ENCODE measurements around the gene TMIE.

TMIE gene

GRCh38 chr3:46663591-46664135 is 37.5 kb upstream of the TMIE start:
- Histone ChIP-seq H3K36me3 (ENCODE audit: control insufficient read depth in 1 of 2, insufficient read depth in 2 of 2, low read length in 2 of 2) (no peaks in the 10 kb centered on the region), H3K4me3 (ENCODE audit: low read depth in 1 of 2, low read length in 2 of 2) (no peak overlapping the region), H3K4me1 (ENCODE audit: control insufficient read depth in 1 of 2, insufficient read depth in 2 of 2, low read length in 2 of 2) (peaks cover 4 to 6% of the 10 kb centered on the region in 2 donors), H3K9ac (ENCODE audit: low read depth in 1 of 2, low read length in 2 of 2) (no peak overlapping the region), H3K27ac (ENCODE audit: low read depth, low read length) (no peak overlapping the region), H3K9me3 (ENCODE audit: control insufficient read depth in 1 of 2, low read length in 2 of 2) (no peaks in the 10 kb centered on the region), H3K27me3 (ENCODE audit: control insufficient read depth in 1 of 2, insufficient read depth in 2 of 2, low read length in 2 of 2) (no peaks in the 10 kb centered on the region)

DNA sequence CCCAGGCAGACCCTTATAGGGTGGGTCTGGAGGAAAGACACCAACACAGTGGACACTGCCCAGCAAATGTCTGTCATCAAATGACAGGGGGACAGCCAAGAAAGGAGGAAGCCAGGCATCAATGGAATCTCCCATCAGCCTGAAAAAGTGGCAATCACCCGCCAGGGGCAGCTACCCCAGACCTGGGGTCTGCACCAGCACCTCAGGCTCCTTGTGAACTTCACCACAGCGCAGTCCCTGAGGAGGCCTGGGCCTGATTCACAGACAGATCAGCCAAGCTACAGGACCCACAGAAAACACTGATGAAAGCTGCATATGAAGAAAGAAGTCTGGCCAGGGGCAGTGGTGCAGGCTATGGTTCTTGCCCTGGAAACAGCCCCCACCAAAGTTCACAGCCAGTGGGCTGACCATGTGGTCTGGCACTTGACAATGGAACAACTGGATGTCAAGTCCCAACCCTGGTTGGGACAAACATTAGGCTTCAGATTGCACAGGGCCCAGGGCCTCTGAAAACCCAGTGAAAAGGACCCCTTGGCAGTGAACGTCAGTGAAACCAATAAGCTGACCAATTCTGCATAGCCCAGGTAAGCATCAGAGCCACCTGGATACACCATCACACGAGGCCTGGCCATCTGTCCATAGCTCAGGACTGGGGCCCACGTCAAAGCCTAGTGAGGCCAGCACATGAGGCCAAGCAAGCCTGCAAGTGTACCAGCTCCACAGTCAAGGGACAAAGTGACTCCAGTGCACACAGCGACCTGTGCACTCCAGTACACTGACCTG is 36.8 kb upstream of the TMIE start:
- Histone ChIP-seq H3K27me3 (ENCODE audit: control insufficient read depth in 1 of 2, insufficient read depth in 2 of 2, low read length in 2 of 2) (no peaks in the 10 kb centered on the region), H3K9ac (ENCODE audit: low read depth in 1 of 2, low read length in 2 of 2) (no peak overlapping the region), H3K9me3 (ENCODE audit: control insufficient read depth in 1 of 2, low read length in 2 of 2) (no peaks in the 10 kb centered on the region), H3K4me1 (ENCODE audit: control insufficient read depth in 1 of 2, insufficient read depth in 2 of 2, low read length in 2 of 2) (peaks cover 4 to 6% of the 10 kb centered on the region in 2 donors), H3K36me3 (ENCODE audit: control insufficient read depth in 1 of 2, insufficient read depth in 2 of 2, low read length in 2 of 2) (no peaks in the 10 kb centered on the region), H3K27ac (ENCODE audit: low read depth, low read length) (no peak overlapping the region), H3K4me3 (ENCODE audit: low read depth in 1 of 2, low read length in 2 of 2) (no peak overlapping the region)

GRCh38 chr3:46664971-46665762 is 36.0 kb upstream of the TMIE start:
- Histone ChIP-seq H3K27me3 (ENCODE audit: control insufficient read depth in 1 of 2, insufficient read depth in 2 of 2, low read length in 2 of 2) (no peaks in the 10 kb centered on the region), H3K4me1 (ENCODE audit: control insufficient read depth in 1 of 2, insufficient read depth in 2 of 2, low read length in 2 of 2) (peaks cover 4 to 6% of the 10 kb centered on the region in 2 donors), H3K4me3 (ENCODE audit: low read depth in 1 of 2, low read length in 2 of 2) (no peak overlapping the region), H3K27ac (ENCODE audit: low read depth, low read length) (no peak overlapping the region), H3K9me3 (ENCODE audit: control insufficient read depth in 1 of 2, low read length in 2 of 2) (no peaks in the 10 kb centered on the region), H3K36me3 (ENCODE audit: control insufficient read depth in 1 of 2, insufficient read depth in 2 of 2, low read length in 2 of 2) (no peaks in the 10 kb centered on the region), H3K9ac (ENCODE audit: low read depth in 1 of 2, low read length in 2 of 2) (no peak overlapping the region)

GRCh38 chr3:46665763-46666452 is 35.3 kb upstream of the TMIE start:
- Histone ChIP-seq H3K9me3 (ENCODE audit: control insufficient read depth in 1 of 2, low read length in 2 of 2) (no peaks in the 10 kb centered on the region), H3K36me3 (ENCODE audit: control insufficient read depth in 1 of 2, insufficient read depth in 2 of 2, low read length in 2 of 2) (no peaks in the 10 kb centered on the region), H3K27me3 (ENCODE audit: control insufficient read depth in 1 of 2, insufficient read depth in 2 of 2, low read length in 2 of 2) (no peaks in the 10 kb centered on the region), H3K4me3 (ENCODE audit: low read depth in 1 of 2, low read length in 2 of 2) (no peak overlapping the region), H3K27ac (ENCODE audit: low read depth, low read length) (no peak overlapping the region), H3K9ac (ENCODE audit: low read depth in 1 of 2, low read length in 2 of 2) (no peak overlapping the region), H3K4me1 (ENCODE audit: control insufficient read depth in 1 of 2, insufficient read depth in 2 of 2, low read length in 2 of 2) (peaks cover 4 to 6% of the 10 kb centered on the region in 2 donors)

DNA sequence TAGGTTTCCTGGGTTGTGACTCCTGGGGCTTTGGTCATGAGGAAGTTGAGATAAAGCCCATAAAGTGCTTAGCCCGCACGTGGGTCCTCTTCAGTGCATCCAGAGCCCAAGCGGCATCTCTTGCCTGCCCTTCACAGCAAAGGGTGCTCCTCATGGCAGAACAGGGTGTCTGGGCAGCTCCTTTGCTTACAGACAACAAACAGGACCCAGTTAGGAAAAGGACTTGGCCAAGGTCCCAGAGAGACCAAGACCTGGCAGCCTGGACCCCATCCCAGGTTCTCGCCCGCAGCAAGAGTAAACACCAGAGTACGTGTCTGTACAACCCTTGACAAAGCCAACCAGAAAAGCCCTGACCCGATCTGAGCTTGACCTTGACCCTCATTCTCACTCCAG is 34.7 kb upstream of the TMIE start:
- no peaks in the 10 kb centered on the region for H3K27me3 ChIP-seq (ENCODE audit: control insufficient read depth in 1 of 2, insufficient read depth in 2 of 2, low read length in 2 of 2)
- no peak overlapping the region for H3K27ac ChIP-seq (ENCODE audit: low read depth, low read length)
- peaks cover 4 to 6% of the 10 kb centered on the region in 2 donors for H3K4me1 ChIP-seq (ENCODE audit: control insufficient read depth in 1 of 2, insufficient read depth in 2 of 2, low read length in 2 of 2)
- no peak overlapping the region for H3K9ac ChIP-seq (ENCODE audit: low read depth in 1 of 2, low read length in 2 of 2)
- H3K36me3 ChIP-seq (ENCODE audit: control insufficient read depth in 1 of 2, insufficient read depth in 2 of 2, low read length in 2 of 2), result no peaks in the 10 kb centered on the region
- H3K4me3 ChIP-seq (ENCODE audit: low read depth in 1 of 2, low read length in 2 of 2), result no peak overlapping the region
- H3K9me3 ChIP-seq (ENCODE audit: control insufficient read depth in 1 of 2, low read length in 2 of 2), result no peaks in the 10 kb centered on the region

DNA sequence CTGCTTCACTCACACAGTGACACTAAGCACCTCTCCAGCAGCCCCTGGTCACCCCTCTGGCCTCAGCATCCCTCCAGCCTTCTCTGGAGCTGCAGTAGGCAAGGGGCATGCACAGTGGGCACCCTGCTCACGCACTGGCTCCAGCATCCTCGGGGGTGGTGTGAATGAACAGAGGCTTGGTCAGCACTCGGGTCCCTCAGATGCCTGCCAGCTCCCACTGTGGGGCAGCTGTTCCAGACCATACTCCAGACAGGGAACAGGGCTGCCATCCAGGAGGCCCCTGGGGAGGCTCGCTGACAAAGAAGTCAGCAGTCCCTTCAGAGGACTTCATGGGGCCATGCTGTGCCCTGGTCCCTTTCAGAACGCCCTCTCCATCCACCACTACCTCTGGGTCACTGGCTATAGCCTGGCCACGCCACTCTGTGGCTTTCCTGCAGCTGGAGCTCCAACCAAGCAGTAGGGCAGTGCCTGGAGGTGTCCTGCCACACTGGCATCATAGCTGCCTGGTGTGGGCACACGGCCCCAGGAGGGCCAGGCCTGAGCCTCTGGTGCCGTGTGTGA is 34.1 kb upstream of the TMIE start:
- Histone ChIP-seq H3K9me3 (ENCODE audit: control insufficient read depth in 1 of 2, low read length in 2 of 2) (no peaks in the 10 kb centered on the region), H3K4me1 (ENCODE audit: control insufficient read depth in 1 of 2, insufficient read depth in 2 of 2, low read length in 2 of 2) (peaks cover 4 to 6% of the 10 kb centered on the region in 2 donors), H3K4me3 (ENCODE audit: low read depth in 1 of 2, low read length in 2 of 2) (no peak overlapping the region), H3K9ac (ENCODE audit: low read depth in 1 of 2, low read length in 2 of 2) (no peak overlapping the region), H3K27me3 (ENCODE audit: control insufficient read depth in 1 of 2, insufficient read depth in 2 of 2, low read length in 2 of 2) (no peaks in the 10 kb centered on the region), H3K27ac (ENCODE audit: low read depth, low read length) (no peak overlapping the region), H3K36me3 (ENCODE audit: control insufficient read depth in 1 of 2, insufficient read depth in 2 of 2, low read length in 2 of 2) (no peaks in the 10 kb centered on the region)

DNA sequence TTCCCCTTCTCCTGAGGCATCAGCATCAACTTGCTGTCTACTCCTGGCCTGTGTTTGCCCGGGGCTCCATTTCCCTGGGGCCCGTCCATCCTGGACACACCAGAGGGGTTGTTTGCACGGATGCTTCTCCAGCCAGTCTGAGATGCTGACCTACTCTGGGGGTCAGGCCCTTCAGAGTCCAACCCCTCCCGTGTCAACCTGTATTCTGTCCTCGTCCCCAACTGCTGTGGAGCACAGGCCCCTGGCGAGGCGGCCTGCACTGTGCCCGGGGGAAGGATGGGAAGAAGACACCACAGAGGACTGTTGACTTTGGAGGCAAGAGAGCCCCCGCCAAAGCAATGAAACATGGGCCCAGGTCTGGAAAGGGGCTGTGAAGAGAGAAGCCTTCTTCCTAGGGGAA is 33.5 kb upstream of the TMIE start:
- H3K27me3 ChIP-seq (ENCODE audit: control insufficient read depth in 1 of 2, insufficient read depth in 2 of 2, low read length in 2 of 2), result no peaks in the 10 kb centered on the region
- H3K36me3 ChIP-seq (ENCODE audit: control insufficient read depth in 1 of 2, insufficient read depth in 2 of 2, low read length in 2 of 2), result no peaks in the 10 kb centered on the region
- H3K9ac ChIP-seq (ENCODE audit: low read depth in 1 of 2, low read length in 2 of 2), result no peak overlapping the region
- no peaks in the 10 kb centered on the region for H3K9me3 ChIP-seq (ENCODE audit: control insufficient read depth in 1 of 2, low read length in 2 of 2)
- H3K27ac ChIP-seq (ENCODE audit: low read depth, low read length), result no peak overlapping the region
- H3K4me1 ChIP-seq (ENCODE audit: control insufficient read depth in 1 of 2, insufficient read depth in 2 of 2, low read length in 2 of 2), result peaks cover 3 to 5% of the 10 kb centered on the region in 2 donors
- H3K4me3 ChIP-seq (ENCODE audit: low read depth in 1 of 2, low read length in 2 of 2), result no peak overlapping the region

DNA sequence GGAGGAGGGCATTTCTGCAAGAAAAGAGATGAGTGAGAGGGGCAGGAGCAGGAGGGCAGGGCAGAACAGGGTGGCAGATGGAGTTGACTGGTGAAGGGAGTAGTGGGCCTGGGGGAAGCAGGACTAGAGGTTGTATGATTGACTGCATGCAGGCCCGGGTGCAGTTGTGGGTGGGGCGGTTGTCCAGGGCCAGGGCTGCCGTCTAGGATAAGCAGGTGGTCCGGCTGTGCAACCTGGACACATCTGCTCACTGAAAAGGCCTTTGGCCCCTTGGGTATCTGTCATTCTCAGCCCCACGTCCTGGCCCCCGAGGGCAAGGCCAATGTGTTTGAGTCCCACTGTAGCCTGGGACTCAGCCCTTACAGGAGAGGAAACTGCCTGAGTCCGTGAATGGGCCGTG is 33.1 kb upstream of the TMIE start:
- Histone ChIP-seq H3K27ac (ENCODE audit: low read depth, low read length) (no peak overlapping the region), H3K4me1 (ENCODE audit: control insufficient read depth in 1 of 2, insufficient read depth in 2 of 2, low read length in 2 of 2) (no peaks in the 10 kb centered on the region), H3K27me3 (ENCODE audit: control insufficient read depth in 1 of 2, insufficient read depth in 2 of 2, low read length in 2 of 2) (no peaks in the 10 kb centered on the region), H3K4me3 (ENCODE audit: low read depth in 1 of 2, low read length in 2 of 2) (no peak overlapping the region), H3K9ac (ENCODE audit: low read depth in 1 of 2, low read length in 2 of 2) (no peak overlapping the region), H3K9me3 (ENCODE audit: control insufficient read depth in 1 of 2, low read length in 2 of 2) (no peaks in the 10 kb centered on the region), H3K36me3 (ENCODE audit: control insufficient read depth in 1 of 2, insufficient read depth in 2 of 2, low read length in 2 of 2) (no peaks in the 10 kb centered on the region)

DNA sequence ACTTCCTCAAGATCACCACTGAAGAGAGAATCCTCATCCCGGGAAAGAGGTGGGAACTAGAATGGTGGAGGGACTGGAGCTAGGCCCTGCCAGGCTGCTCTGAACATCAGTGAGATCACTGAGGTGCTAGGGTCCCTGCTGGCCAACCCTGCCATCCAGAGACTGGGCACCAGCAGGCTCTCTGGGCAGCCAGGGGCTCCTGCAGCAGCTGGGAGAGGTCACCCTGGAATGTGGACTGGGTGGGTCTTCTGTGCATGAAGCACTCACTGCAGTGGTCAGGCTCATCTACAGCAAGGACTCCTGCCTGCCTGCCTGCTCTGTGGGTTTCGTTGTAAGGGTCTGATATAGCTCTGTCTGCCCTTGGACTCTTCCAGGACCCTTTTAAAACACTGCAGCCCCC is 32.6 kb upstream of the TMIE start:
- Histone ChIP-seq H3K4me3 (ENCODE audit: low read depth in 1 of 2, low read length in 2 of 2) (no peak overlapping the region), H3K4me1 (ENCODE audit: control insufficient read depth in 1 of 2, insufficient read depth in 2 of 2, low read length in 2 of 2) (no peaks in the 10 kb centered on the region), H3K9ac (ENCODE audit: low read depth in 1 of 2, low read length in 2 of 2) (no peak overlapping the region), H3K36me3 (ENCODE audit: control insufficient read depth in 1 of 2, insufficient read depth in 2 of 2, low read length in 2 of 2) (peaks cover 0 to under 1% of the 10 kb centered on the region in 2 donors), H3K27ac (ENCODE audit: low read depth, low read length) (no peak overlapping the region), H3K9me3 (ENCODE audit: control insufficient read depth in 1 of 2, low read length in 2 of 2) (no peaks in the 10 kb centered on the region), H3K27me3 (ENCODE audit: control insufficient read depth in 1 of 2, insufficient read depth in 2 of 2, low read length in 2 of 2) (no peaks in the 10 kb centered on the region)

Data from duodenal mucosa (tissue), 2 donors.